OCI-LY3 (cell line): ENCODE results near the gene CCNJL.

Source experiments
- H2AFZ ChIP-seq: fragments of 200-600, 300-600 bp; shearing (Covaris generic); 2 replicates; pipeline ENCODE4 v1.6.0; 2014; ENCODE audit warnings: antibody characterized with exemption, low read depth, low read length
- H3K27ac ChIP-seq: fragments of 200-600, 300-600 bp; sonication (generic); 2 replicates; pipeline ENCODE4 v1.5.1; 2014; ENCODE audit warnings: mild to moderate bottlenecking, low read length, moderate library complexity, mixed read lengths
- H3K27me3 ChIP-seq: fragments of 200-600, 300-600 bp; sonication (generic); 2 replicates; pipeline ENCODE4 v1.6.1; 2014; ENCODE audit warnings: low read depth, low read length, mixed read lengths
- H3K36me3 ChIP-seq: fragments of 200-600, 300-600 bp; sonication (generic); replicated peaks from 2 replicates; pipeline ENCODE3; 2014; ENCODE audit warnings: low read depth, low read length, mixed read lengths
- H3K4me1 ChIP-seq: fragments of 300-600, 200-600 bp; sonication (generic); 2 replicates; pipeline ENCODE4 v1.6.1; 2014; ENCODE audit warnings: low read length, mixed read lengths
- H3K4me2 ChIP-seq: fragments of 200-600, 300-600 bp; sonication (generic); 2 replicates; pipeline ENCODE4 v1.6.1; 2014; ENCODE audit warnings: low read length, mixed read lengths
- H3K4me3 ChIP-seq: fragments of 300-600, 200-600 bp; sonication (generic); 2 replicates; pipeline ENCODE4 v1.5.1; 2014; ENCODE audit warnings: antibody characterized with exemption, mild to moderate bottlenecking, low read length, moderate library complexity
- H3K79me2 ChIP-seq: fragments of 300-600, 200-600 bp; shearing (Covaris generic); 2 replicates; pipeline ENCODE4 v1.6.1; 2014; ENCODE audit warnings: mild to moderate bottlenecking, low read length, mixed read lengths
- H3K9ac ChIP-seq: fragments of 300-600, 200-600 bp; shearing (Covaris generic); 2 replicates; pipeline ENCODE4 v1.6.0; 2014; ENCODE audit warnings: mild to moderate bottlenecking, low read length, moderate library complexity
- H3K9me3 ChIP-seq: fragments of 200-600, 300-600 bp; shearing (Covaris generic); 2 replicates; pipeline ENCODE4 v1.6.1; 2014; ENCODE audit warnings: low read length, mixed read lengths; ENCODE audit not compliant: insufficient read depth
- H4K20me1 ChIP-seq: fragments of 200-600, 300-600 bp; sonication (generic); 2 replicates; pipeline ENCODE4 v1.6.1; 2016; ENCODE audit warnings: low read length, mixed read lengths; ENCODE audit not compliant: insufficient read depth
- EZH2phosphoT487 ChIP-seq: fragments of 200-600 bp; shearing (Covaris generic); IDR thresholded peaks from 2 replicates; pipeline ENCODE4 v1.6.1; 2018; ENCODE audit warnings: antibody characterized with exemption, mixed run types, low read depth
- TF ChIP-seq, protein P1 (sequence below): fragments of 200-600, 300-600 bp; sonication (generic); IDR thresholded peaks from 2 replicates; pipeline ENCODE4 v1.5.1; 2014; ENCODE audit warnings: antibody characterized with exemption, low read length, low read depth

The CCNJL gene

DNA sequence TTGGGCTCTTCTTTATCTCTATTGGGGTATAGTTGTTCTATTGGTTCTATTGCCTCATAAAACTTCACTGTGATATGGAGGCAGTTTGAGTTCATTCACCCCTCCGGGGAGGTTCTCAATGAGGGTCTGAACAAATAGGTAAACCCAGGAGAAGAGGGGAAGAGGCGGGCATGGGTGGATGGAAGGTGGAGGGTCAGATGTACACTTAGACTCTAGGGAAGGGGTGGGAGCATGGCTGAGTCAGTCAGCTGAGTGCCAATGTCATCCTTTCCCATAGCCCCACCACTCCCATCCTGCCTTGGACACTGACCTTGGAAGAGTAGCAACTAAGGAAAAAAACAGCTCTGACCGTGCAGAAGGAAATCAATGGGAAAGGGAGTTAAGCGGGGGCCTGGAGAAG lies 93.0 kb downstream of the CCNJL start:
- H3K4me3 ChIP-seq: no peak overlapping the region
- no peaks in the 10 kb centered on the region for H3K79me2 ChIP-seq
- H2AFZ ChIP-seq: no peak overlapping the region
- no peaks in the 10 kb centered on the region for H3K9me3 ChIP-seq
- H3K27ac ChIP-seq: no peak overlapping the region
- no peaks in the 10 kb centered on the region for H3K36me3 ChIP-seq
- TF ChIP-seq, protein P1, sequence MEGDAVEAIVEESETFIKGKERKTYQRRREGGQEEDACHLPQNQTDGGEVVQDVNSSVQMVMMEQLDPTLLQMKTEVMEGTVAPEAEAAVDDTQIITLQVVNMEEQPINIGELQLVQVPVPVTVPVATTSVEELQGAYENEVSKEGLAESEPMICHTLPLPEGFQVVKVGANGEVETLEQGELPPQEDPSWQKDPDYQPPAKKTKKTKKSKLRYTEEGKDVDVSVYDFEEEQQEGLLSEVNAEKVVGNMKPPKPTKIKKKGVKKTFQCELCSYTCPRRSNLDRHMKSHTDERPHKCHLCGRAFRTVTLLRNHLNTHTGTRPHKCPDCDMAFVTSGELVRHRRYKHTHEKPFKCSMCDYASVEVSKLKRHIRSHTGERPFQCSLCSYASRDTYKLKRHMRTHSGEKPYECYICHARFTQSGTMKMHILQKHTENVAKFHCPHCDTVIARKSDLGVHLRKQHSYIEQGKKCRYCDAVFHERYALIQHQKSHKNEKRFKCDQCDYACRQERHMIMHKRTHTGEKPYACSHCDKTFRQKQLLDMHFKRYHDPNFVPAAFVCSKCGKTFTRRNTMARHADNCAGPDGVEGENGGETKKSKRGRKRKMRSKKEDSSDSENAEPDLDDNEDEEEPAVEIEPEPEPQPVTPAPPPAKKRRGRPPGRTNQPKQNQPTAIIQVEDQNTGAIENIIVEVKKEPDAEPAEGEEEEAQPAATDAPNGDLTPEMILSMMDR: no peak
- no peak for TF ChIP-seq EZH2phosphoT487
- H3K4me1 ChIP-seq: peaks cover 6% of the 10 kb centered on the region
- H3K4me2 ChIP-seq: no peak overlapping the region
- H3K27me3 ChIP-seq: no peaks in the 10 kb centered on the region
- H4K20me1 ChIP-seq: no peaks in the 10 kb centered on the region
- H3K9ac ChIP-seq: no peak overlapping the region

DNA sequence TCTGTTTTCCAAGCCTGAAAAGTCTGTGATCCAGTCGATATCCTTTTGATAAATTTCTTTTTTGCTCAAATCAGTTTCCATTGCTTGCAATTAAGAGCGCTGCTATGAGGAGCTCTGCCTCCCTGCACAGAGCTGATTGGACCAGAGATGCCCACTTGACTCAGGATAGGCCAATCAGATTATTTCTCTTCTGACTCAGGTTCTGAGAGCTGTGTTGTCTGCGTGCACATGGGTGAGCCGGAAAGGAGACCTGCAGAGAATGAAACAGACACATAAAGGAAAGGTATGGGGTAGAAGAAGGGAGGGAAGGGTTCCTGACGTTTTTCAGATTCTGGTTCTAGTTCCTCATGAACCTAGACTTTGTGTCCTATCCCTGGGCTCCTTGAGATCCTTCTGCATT lies 98.8 kb downstream of the CCNJL start:
- H4K20me1 ChIP-seq: no peaks in the 10 kb centered on the region
- H3K27ac ChIP-seq: no peak overlapping the region
- no peaks in the 10 kb centered on the region for H3K9me3 ChIP-seq
- H2AFZ ChIP-seq: peak overlapping the region; percentile 54; the same call in 1 of the 2 replicates
- no peaks in the 10 kb centered on the region for H3K36me3 ChIP-seq
- no peak for TF ChIP-seq EZH2phosphoT487
- TF ChIP-seq, protein P1: no peak
- no peak overlapping the region for H3K9ac ChIP-seq
- H3K4me3 ChIP-seq: peak overlapping the region; percentile 54
- peaks cover 4% of the 10 kb centered on the region; the same call in 1 of the 2 replicates for H3K4me1 ChIP-seq
- H3K79me2 ChIP-seq: no peaks in the 10 kb centered on the region
- H3K27me3 ChIP-seq: no peaks in the 10 kb centered on the region
- H3K4me2 ChIP-seq: peak overlapping the region; percentile 51

DNA sequence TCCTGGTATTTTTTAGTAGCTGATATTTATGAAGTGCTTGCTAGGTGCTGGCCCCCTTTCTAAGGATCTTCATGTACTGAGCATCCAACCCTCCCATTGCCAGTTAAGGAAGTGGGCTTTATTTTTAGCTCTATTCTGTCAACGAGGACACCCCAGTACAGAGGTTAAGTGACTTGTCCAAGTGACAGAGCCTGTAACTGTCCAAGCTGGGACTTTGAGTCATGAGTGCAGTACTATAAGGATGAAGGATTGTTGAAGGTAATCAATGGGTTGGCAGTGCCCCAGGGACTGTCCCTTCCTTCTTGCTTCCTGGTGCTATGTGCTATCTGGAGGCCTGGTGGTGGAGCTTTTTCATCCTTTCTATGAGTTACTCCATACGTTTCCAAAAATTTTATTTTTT lies 101.0 kb downstream of the CCNJL start:
- Histone ChIP-seq H3K4me2 (no peak overlapping the region), H3K36me3 (no peaks in the 10 kb centered on the region)
- TF ChIP-seq EZH2phosphoT487: no peak
- TF ChIP-seq, protein P1: no peak

DNA sequence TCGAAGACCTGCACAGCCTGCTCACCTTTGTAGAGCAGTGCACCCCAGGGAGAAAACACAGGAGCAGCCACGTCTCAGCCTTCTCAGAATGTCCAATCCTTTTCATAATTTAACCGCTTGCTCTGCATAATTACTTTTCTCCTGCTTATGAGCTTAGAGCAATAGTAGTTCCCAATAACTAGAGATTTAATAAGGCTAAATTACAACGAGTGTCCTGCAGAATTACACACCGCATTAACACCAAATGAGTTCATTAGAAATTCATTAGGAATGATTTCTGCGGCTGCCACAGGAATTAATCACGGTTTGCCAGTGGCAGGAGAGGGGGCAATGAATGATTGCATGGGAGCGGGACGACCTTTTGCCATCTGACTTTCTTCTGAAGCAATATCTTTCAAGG lies 101.8 kb downstream of the CCNJL start:
- Histone ChIP-seq H3K4me1 (peaks cover 4% of the 10 kb centered on the region; the same call in 1 of the 2 replicates), H3K9ac (no peak overlapping the region), H3K4me2 (no peak overlapping the region), H3K27ac (no peak overlapping the region), H3K36me3 (no peaks in the 10 kb centered on the region), H3K4me3 (no peak overlapping the region), H3K79me2 (no peaks in the 10 kb centered on the region), H3K27me3 (no peaks in the 10 kb centered on the region), H4K20me1 (no peaks in the 10 kb centered on the region), H2AFZ (no peak overlapping the region), H3K9me3 (no peaks in the 10 kb centered on the region)
- TF ChIP-seq, protein P1: no peak

More for the DNA sequence above, 101.0 kb downstream of the CCNJL start:
- H3K9ac ChIP-seq: no peak overlapping the region
- no peaks in the 10 kb centered on the region for H3K27me3 ChIP-seq
- no peak overlapping the region for H3K27ac ChIP-seq
- H3K4me1 ChIP-seq: peaks cover 4% of the 10 kb centered on the region; the same call in 1 of the 2 replicates
- H3K79me2 ChIP-seq: no peaks in the 10 kb centered on the region
- no peaks in the 10 kb centered on the region for H4K20me1 ChIP-seq
- no peak overlapping the region for H3K4me3 ChIP-seq
- no peak overlapping the region for H2AFZ ChIP-seq
- H3K9me3 ChIP-seq: no peaks in the 10 kb centered on the region
